RWPE2 (cell line): ENCODE measurements around the gene C20orf173.
A peak's percentile ranks its signal among the peaks of the same experiment; 100 is the strongest.

Source experiments
- ATAC-seq: fragments of 200-7000 bp; cut with Tn5 transposase; 3 replicates; pipeline ENCODE4 v1.9.1; 2021; ENCODE audit warnings: low read depth
- DNase-seq: peaks from one replicate; pipeline ENCODE4 v3.0.0-alpha.2; 2020; ENCODE audit warnings: low spot score
- H3K27ac ChIP-seq: fragments of 450-650 bp; 2 replicates; pipeline ENCODE4 v1.5.1; 2017; ENCODE audit warnings: mild to moderate bottlenecking; ENCODE audit not compliant: poor library complexity, severe bottlenecking
- H3K27me3 ChIP-seq: fragments of 250-450 bp; sonication (Bioruptor Pico); 2 replicates; pipeline ENCODE4 v1.5.1; 2021; ENCODE audit warnings: mild to moderate bottlenecking, moderate library complexity; ENCODE audit not compliant: insufficient read depth, poor library complexity, severe bottlenecking
- H3K36me3 ChIP-seq: fragments of 250-450 bp; sonication (Bioruptor Pico); 2 replicates; pipeline ENCODE4 v1.5.1; 2020; ENCODE audit warnings: low read depth, mild to moderate bottlenecking, moderate library complexity
- H3K4me1 ChIP-seq: fragments of 250-450 bp; sonication (Bioruptor Pico); 2 replicates; pipeline ENCODE4 v1.5.1; 2021; ENCODE audit warnings: mild to moderate bottlenecking, moderate library complexity; ENCODE audit not compliant: insufficient read depth, poor library complexity, severe bottlenecking
- H3K4me3 ChIP-seq: fragments of 250-450 bp; sonication (Bioruptor Pico); 2 replicates; pipeline ENCODE4 v1.5.1; 2021; ENCODE audit warnings: mild to moderate bottlenecking, moderate library complexity; ENCODE audit not compliant: severe bottlenecking
- H3K9me3 ChIP-seq: fragments of 250-450 bp; sonication (Bioruptor Pico); 2 replicates; pipeline ENCODE4 v1.5.1; 2021; ENCODE audit warnings: mild to moderate bottlenecking, moderate library complexity; ENCODE audit not compliant: severe bottlenecking
- CTCF ChIP-seq: fragments of 450-650 bp; IDR thresholded peaks from one replicate; pipeline ENCODE4 v1.5.1; 2017; ENCODE audit warnings: mild to moderate bottlenecking, moderate library complexity; ENCODE audit not compliant: poor library complexity, severe bottlenecking

The C20orf173 gene

DNA sequence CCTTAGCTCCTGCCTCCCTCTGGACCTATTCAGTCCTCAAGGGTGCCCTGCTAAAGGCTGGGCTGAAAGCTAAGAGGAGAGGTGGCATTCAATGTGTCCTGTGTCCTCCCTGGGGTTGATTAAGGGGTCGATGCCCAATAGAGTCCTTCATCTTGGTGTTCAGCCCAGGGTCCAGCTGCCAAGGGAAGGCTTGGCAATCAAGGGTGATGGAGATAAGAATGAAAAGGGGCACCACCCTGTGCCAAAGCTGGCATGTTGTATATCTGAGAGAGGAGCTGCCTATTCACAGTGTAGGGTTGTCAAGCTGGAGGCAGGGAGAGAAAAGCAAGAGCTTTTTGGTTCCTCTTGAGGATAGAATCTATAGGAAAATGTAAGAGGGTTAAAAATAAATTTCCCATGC lies 12.3 kb downstream of the C20orf173 start:
- Histone ChIP-seq H3K27me3 (no peaks in the 10 kb centered on the region), H3K36me3 (peaks cover 14% of the 10 kb centered on the region), H3K27ac (no peak overlapping the region), H3K4me1 (peaks cover 8% of the 10 kb centered on the region), H3K9me3 (no peaks in the 10 kb centered on the region), H3K4me3 (no peak overlapping the region)
- TF ChIP-seq CTCF = no peak
- DNase-seq = no peak
- ATAC-seq = no peak

DNA sequence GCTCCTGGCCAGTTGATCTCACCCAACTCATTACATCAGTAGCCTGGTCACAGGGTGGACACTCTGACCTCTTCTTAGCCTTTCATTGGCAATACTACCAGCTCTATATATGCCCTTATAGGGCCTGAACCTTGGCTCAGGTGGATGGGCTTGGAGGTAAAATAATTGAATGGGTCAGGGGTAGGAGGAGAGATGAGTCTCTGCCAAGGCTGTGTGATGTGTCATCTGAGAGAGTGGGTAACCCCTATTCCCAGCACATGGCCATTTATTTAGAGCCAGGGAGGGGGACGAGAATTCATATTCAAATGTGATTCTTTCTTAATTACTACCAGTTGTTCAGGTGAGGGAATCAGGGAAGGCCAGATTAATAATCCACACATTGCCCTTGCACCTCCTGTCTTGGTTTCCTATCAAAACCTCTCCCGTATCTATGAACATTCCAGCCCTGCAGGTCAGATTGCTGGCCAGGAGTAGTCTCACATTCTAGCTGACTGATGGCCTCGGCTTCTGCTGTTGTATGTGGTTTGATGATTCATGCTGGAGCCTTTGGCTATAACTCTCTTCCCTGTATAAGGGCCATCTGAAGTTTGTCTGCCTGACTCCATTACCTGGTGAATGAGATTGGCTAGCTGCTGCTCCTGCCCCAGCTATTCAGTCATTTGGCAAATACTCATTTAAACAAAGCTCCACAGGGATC lies 13.4 kb downstream of the C20orf173 start:
- no peak for DNase-seq
- Histone ChIP-seq H3K27me3 (no peaks in the 10 kb centered on the region), H3K4me1 (peaks cover 8% of the 10 kb centered on the region), H3K36me3 (peaks cover 24% of the 10 kb centered on the region), H3K9me3 (no peaks in the 10 kb centered on the region), H3K4me3 (no peak overlapping the region), H3K27ac (peak overlapping the region; percentile 8)
- ATAC-seq = peak; percentile 93
- no peak for TF ChIP-seq CTCF

DNA sequence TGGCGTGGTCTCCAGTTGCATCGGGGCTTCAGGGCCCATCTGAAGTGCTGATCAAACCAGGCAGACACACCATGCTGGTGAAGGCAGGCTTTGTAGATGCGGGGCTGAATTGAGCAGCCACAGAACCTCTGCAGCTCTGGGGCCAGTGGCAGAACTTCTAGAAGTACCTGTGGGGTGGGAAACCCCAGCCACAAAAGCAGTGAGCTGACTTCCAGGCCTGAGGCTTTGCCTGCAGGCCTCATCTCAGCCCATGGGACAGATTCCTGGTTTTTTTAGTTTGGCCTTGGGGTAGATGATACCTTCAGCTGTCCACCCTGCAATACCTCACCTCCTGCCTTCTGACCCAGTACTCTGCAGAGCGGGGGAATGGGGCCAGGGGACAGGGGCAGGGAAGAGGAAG lies 14.1 kb downstream of the C20orf173 start:
- Histone ChIP-seq H3K9me3 (no peaks in the 10 kb centered on the region), H3K4me3 (no peak overlapping the region), H3K27me3 (no peaks in the 10 kb centered on the region), H3K27ac (no peak overlapping the region), H3K4me1 (peaks cover 8% of the 10 kb centered on the region), H3K36me3 (peaks cover 32% of the 10 kb centered on the region)
- no peak for TF ChIP-seq CTCF
- DNase-seq (no peak), ATAC-seq (no peak)

DNA sequence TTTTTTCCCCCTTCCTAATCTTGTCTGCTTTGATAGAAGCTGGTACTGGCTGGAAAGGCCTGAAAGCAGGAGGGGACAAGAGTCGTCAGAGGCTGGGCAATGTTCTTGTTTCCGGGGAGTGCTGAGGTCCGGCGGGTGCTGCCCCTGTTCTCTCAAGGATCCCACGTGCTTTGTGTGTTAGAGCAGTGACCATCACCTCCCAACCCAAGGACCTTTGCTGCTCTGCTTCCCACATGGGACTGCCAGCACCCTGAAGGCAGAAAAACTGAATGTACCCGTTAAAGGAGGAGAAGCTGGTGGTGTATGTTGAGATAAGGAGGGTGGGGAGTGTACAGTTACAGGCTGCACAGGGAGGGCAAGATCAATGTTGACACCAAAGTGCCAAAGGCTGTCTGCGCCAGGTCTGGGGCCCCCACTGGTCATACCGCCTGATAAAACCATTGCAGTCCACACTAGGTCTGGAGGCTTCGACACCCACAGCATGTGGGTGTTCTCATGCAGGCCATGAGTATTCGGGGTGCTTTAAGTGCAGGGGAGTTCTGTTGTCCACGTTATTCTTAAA lies 15.0 kb downstream of the C20orf173 start:
- Histone ChIP-seq H3K36me3 (peaks cover 41% of the 10 kb centered on the region), H3K4me3 (no peak overlapping the region), H3K27me3 (no peaks in the 10 kb centered on the region), H3K27ac (no peak overlapping the region), H3K4me1 (peaks cover 8% of the 10 kb centered on the region), H3K9me3 (no peaks in the 10 kb centered on the region)
- TF ChIP-seq CTCF = no peak
- ATAC-seq (no peak), DNase-seq (no peak)

DNA sequence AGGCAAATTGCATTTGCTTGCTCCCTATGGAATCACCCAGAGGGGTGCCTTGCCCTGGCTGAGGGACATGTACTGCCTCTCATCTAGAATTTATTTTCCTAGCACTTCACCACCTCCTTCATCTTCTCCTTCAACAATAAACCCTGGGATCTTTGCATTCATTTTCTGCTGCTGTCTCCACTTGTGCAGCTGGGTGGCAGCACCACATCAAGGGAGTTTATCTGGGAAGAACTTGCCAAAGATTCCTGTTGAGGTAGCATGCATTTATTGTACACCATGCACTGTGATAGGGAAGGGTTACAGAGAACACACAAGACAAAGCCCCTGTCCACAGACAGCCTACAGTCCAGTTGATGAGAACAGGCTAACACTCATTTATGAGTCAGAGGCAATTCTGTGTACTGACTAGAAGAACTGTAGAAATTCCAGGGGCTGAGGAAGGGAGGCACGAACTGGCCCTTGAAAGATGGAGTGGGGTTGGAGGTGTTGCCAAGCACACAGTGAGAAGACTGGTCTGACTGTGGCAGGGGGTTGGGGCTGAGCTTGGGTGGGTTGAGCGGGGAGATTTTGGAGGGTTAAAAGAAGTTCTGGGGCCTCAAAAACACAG lies 17.5 kb downstream of the C20orf173 start:
- Histone ChIP-seq H3K27me3 (no peaks in the 10 kb centered on the region), H3K36me3 (peaks cover 66% of the 10 kb centered on the region), H3K27ac (no peak overlapping the region), H3K4me1 (peaks cover 8% of the 10 kb centered on the region), H3K4me3 (no peak overlapping the region), H3K9me3 (no peaks in the 10 kb centered on the region)
- peak; percentile 4; the same call in 1 of the 3 replicates for ATAC-seq
- DNase-seq = no peak
- peak; percentile 98 for TF ChIP-seq CTCF
